ENCODE data around the gene ISYNA1. TPM values are rescaled to one million over a fixed set of nuclear protein-coding genes. Genes with fewer than 3 reads are reported as not detected.
A peak's percentile ranks its signal among the peaks of the same experiment; 100 is the strongest.

The ISYNA1 gene
- polyA plus RNA-seq, 3 donors from 2014 or later, result 29.7 to 32.2 (median 31.2) TPM

DNA sequence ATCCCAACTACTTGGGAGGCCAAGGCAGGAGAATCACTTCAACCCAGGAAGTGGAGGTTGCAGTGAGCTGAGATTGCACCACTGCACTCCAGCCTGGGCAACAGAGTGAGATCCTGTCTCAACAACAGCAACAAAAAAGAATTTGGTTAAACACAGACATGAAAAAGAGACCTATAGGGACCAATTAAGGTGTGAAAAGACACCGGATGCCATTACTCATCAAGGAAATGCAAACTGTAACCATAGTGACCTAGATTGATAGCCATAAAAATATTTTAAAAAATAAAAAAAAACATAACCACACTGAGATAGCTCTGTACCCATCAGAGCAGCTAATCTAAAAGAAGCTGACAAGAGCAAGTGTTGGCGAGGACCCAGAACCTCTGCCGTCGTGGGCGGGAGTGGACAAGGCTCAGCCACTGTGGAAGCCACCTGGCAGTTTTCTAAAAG lies 37.1 kb upstream of the ISYNA1 start:
- H3K27ac Mint-ChIP-seq, result peak overlapping the region; percentile 95 to 99 (median 98)
- no peaks in the 10 kb centered on the region for H3K36me3 Mint-ChIP-seq
- peaks cover 11 to 23% (median 11%) of the 10 kb centered on the region in 3 donors for H3K27me3 Mint-ChIP-seq (ENCODE audit: low read depth in 3 of 3)
- H3K9me3 Mint-ChIP-seq, result no peaks in the 10 kb centered on the region
- peak overlapping the region; percentile 68 to 85 (median 75) for H3K4me3 Mint-ChIP-seq
- peak; percentile 79 to 84 (median 82) for DNase-seq
- peaks cover 80 to 81% of the 10 kb centered on the region in 2 donors for H3K4me1 Mint-ChIP-seq

DNA sequence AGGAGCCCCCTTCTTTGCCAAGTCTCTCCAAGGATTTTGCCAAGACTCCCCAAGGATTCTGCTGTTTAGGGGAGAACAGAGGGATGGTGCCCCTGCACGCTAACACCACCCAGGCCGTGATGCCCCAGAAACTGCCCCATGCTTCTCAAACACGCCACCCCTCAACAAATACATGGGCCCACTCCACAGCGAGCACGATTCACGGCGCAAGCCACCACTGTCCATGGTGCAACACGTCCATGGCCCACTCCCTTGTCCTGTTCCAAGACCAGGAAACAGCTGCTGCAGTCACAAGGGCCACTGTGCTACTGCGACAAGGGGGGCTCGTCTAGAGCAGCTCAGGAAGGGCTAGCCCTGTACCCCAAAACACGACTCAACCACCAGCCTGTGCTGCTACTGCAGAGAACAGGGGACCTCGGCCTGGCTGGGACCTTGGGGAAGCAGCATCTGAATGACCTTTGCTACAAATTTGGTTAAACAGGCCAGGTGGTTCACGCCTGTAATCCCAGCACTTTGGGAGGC lies 36.5 kb upstream of the ISYNA1 start:
- DNase-seq, result no peak
- Mint-ChIP-seq H3K27ac (peak overlapping the region; percentile 95 to 99 (median 97)), H3K36me3 (no peaks in the 10 kb centered on the region), H3K27me3 (ENCODE audit: low read depth in 3 of 3) (peaks cover 9 to 23% (median 11%) of the 10 kb centered on the region in 3 donors), H3K9me3 (no peaks in the 10 kb centered on the region), H3K4me3 (peak overlapping the region; percentile 68 to 85 (median 75)), H3K4me1 (peaks cover 77 to 81% of the 10 kb centered on the region in 2 donors)

DNA sequence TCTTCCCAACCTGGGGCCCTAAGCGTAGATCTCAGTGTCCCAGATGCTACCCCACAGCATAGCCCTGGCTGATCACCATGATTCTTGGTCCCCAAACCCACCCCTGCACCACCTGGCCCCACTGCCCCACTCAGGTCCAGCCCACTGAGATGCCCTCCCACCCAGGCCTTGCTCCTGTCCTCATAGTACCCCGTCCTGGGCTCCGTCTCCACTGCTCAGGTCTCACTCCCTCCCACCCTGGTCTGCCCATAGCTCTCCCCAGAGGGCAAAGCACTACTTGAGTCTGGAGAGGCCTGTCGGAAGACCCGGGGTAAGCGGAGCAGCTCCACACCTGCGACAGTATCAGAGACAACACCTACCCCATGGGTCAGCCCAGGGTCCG lies 35.8 kb upstream of the ISYNA1 start:
- peaks cover 9 to 24% (median 9%) of the 10 kb centered on the region in 3 donors for H3K27me3 Mint-ChIP-seq (ENCODE audit: low read depth in 3 of 3)
- H3K4me3 Mint-ChIP-seq, result peak overlapping the region in 1 of 5 donors; percentile 30
- H3K4me1 Mint-ChIP-seq, result peaks cover 70 to 74% of the 10 kb centered on the region in 2 donors
- H3K36me3 Mint-ChIP-seq, result no peaks in the 10 kb centered on the region
- no peak for DNase-seq
- H3K27ac Mint-ChIP-seq, result peak overlapping the region; percentile 83 to 99 (median 96)
- H3K9me3 Mint-ChIP-seq, result no peaks in the 10 kb centered on the region

DNA sequence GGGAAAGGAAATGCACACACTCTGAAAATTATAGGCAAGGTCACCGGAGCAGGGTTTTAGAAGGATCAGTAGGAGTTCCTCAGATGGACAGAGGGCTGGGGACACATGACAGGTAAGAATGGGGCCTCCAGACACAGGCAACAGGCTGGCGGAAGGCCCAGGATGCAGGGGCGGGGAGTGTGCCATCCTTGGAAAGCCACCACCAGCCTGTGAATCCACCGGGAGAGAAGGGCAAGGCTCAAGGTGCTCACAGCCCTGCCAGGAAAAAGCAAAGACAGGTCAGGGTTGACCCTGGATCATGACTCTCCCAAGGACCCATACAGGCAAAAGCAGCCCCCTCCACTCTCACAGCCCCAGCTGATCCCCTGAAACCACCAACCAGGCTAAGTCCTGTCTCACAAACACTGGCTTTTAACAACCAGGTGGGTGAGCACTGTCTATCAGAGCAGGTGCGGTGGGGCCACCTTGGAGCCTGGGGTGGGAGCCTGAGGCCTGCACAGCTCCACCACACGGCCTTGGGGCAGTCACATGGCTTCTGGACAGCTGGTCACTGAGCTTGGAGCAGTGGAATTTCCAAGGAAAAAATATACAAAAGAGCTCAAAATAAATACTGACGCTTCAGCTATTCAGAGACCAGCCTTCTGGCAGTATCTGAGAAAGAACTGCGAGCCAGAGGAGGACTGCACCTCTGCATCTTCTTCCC lies 35.2 kb upstream of the ISYNA1 start:
- H3K4me1 Mint-ChIP-seq, result peaks cover 64 to 71% of the 10 kb centered on the region in 2 donors
- no peaks in the 10 kb centered on the region for H3K9me3 Mint-ChIP-seq
- peak overlapping the region; percentile 88 to 99 (median 96) for H3K27ac Mint-ChIP-seq
- H3K36me3 Mint-ChIP-seq, result no peaks in the 10 kb centered on the region
- no peak for DNase-seq
- H3K27me3 Mint-ChIP-seq (ENCODE audit: low read depth in 3 of 3), result peaks cover 9 to 25% (median 9%) of the 10 kb centered on the region in 3 donors
- peak overlapping the region in 1 of 5 donors; percentile 53 for H3K4me3 Mint-ChIP-seq

- H3K27me3 Mint-ChIP-seq (ENCODE audit: low read depth in 3 of 3), result peaks cover 7 to 14% (median 9%) of the 10 kb centered on the region in 3 donors
- no peak for DNase-seq
- no peak overlapping the region for H3K4me3 Mint-ChIP-seq
- peak overlapping the region in 4 of 6 donors; percentile 10 to 78 (median 51) for H3K27ac Mint-ChIP-seq
- no peaks in the 10 kb centered on the region for H3K36me3 Mint-ChIP-seq
- H3K9me3 Mint-ChIP-seq, result no peaks in the 10 kb centered on the region
- peaks cover 46 to 54% of the 10 kb centered on the region in 2 donors for H3K4me1 Mint-ChIP-seq
These were observed 32.9 kb upstream of the ISYNA1 start for GRCh38 chr19:18470787-18471186.

DNA sequence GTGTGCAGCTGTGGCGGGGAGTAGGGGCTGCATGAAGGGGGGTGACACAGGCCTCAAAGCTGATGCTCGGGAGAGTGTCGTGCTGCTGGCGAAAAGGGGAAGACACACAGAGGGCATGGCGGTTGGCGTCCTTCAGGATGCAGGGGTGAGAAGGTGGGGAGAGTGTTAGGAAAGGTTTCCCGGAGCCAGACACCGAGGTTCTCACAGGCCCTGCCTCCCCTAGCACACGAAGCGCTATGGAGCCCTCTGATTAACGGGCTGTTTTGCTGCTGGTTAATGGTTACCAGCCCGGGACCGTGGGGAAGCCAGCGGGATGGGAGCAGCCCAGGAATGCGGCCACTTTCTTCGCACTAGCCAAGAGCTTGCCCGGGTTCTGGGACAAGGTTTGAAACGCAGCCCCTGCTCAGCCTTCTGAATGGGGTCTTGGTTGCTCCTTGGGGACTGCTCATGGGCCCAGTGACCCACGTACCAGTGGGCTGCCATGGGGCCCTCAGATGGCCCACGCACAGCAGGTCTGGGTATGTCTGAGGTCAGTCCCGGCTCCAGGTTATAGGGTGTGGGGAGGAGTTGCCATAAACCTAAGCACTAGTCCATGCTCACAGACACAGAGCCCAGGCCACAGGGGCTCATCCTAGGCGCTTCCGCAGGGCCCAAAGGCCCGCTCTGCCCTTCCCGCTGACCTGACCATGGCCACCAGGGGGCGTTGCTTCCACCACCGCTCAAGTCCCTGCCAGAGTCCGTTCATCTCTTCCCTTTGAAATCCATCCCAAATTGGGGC lies 31.3 kb upstream of the ISYNA1 start:
- Mint-ChIP-seq H3K4me1 (peaks cover 42 to 43% of the 10 kb centered on the region in 2 donors), H3K4me3 (no peak overlapping the region)

GRCh38 chr19:18468517-18468916 lies 30.6 kb upstream of the ISYNA1 start:
- H3K4me1 Mint-ChIP-seq, result peaks cover 35 to 37% of the 10 kb centered on the region in 2 donors
- DNase-seq, result no peak
- H3K27ac Mint-ChIP-seq, result peak overlapping the region in 3 of 6 donors; percentile 9 to 87 (median 69)
- peaks cover 0 to 4% (median 3%) of the 10 kb centered on the region in 3 donors for H3K36me3 Mint-ChIP-seq
- H3K9me3 Mint-ChIP-seq, result no peaks in the 10 kb centered on the region
- H3K4me3 Mint-ChIP-seq, result no peak overlapping the region
- H3K27me3 Mint-ChIP-seq (ENCODE audit: low read depth in 3 of 3), result peaks cover 2 to 6% (median 4%) of the 10 kb centered on the region in 3 donors

More for the DNA sequence above, 31.3 kb upstream of the ISYNA1 start:
- peak; percentile 53 to 57 (median 57) for DNase-seq
- H3K27ac Mint-ChIP-seq, result peak overlapping the region; percentile 4 to 76 (median 50)
- H3K36me3 Mint-ChIP-seq, result peaks cover 0 to 4% (median 2%) of the 10 kb centered on the region in 3 donors
- H3K9me3 Mint-ChIP-seq, result no peaks in the 10 kb centered on the region
- H3K27me3 Mint-ChIP-seq (ENCODE audit: low read depth in 3 of 3), result peaks cover 2 to 8% (median 4%) of the 10 kb centered on the region in 3 donors

GRCh38 chr19:18467978-18468377 lies 30.0 kb upstream of the ISYNA1 start:
- Mint-ChIP-seq H3K36me3 (peaks cover 0 to 4% (median 3%) of the 10 kb centered on the region in 3 donors), H3K27me3 (ENCODE audit: low read depth in 3 of 3) (peaks cover 4 to 6% (median 5%) of the 10 kb centered on the region in 3 donors), H3K4me3 (no peak overlapping the region), H3K27ac (peak overlapping the region in 5 of 6 donors; percentile 3 to 87 (median 13)), H3K4me1 (peaks cover 29 to 32% of the 10 kb centered on the region in 2 donors), H3K9me3 (no peaks in the 10 kb centered on the region)
- no peak for DNase-seq

DNA sequence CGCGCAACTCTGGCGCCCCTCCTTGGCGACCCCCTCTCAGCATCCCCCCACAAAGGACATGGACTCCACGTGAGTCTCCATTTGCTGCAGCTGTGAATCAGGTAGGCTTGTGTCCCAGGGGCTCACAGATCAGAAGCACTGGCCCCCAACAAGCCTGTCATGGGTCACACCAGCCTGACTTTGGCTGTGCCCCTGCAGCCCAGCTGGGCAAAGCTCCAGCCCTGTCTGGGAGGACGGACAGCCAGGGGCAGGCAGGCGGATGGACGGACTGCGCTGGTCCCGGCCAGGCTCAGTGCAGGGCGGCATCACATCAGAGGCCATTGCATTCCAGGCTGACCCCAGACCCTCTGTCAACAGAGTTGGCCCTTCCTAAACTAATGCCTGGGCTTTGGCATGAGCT lies 28.4 kb upstream of the ISYNA1 start:
- Mint-ChIP-seq H3K27ac (peak overlapping the region in 1 of 6 donors; percentile 64), H3K4me3 (no peak overlapping the region), H3K4me1 (peaks cover 27 to 30% of the 10 kb centered on the region in 2 donors), H3K9me3 (no peaks in the 10 kb centered on the region), H3K27me3 (ENCODE audit: low read depth in 3 of 3) (peaks cover 4 to 7% (median 6%) of the 10 kb centered on the region in 3 donors), H3K36me3 (peaks cover 0 to 12% (median 3%) of the 10 kb centered on the region in 3 donors)
- no peak for DNase-seq

DNA sequence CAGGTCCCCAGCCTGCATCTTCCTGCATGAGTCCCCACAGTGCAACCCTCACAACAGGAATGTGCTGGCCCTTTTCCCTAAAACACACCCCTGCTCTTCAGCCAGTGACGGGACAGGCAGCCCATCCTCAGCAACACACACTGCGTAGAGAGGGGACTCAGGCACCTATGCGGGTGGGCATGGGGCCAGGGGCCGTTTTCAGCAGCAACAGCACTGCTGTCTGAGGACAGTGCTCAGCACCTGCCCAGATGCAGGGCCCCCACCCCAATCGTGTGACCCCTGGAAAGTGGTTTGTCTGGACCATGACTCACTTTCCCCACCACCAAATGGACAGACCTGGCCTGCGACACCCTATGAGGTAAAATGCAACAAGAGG lies 28.0 kb upstream of the ISYNA1 start:
- Mint-ChIP-seq H3K36me3 (peaks cover 0 to 13% (median 3%) of the 10 kb centered on the region in 3 donors), H3K4me3 (no peak overlapping the region), H3K4me1 (peaks cover 27 to 30% of the 10 kb centered on the region in 2 donors), H3K27ac (peak overlapping the region in 1 of 6 donors; percentile 64), H3K9me3 (no peaks in the 10 kb centered on the region), H3K27me3 (ENCODE audit: low read depth in 3 of 3) (peaks cover 4 to 7% (median 6%) of the 10 kb centered on the region in 3 donors)
- DNase-seq, result no peak

DNA sequence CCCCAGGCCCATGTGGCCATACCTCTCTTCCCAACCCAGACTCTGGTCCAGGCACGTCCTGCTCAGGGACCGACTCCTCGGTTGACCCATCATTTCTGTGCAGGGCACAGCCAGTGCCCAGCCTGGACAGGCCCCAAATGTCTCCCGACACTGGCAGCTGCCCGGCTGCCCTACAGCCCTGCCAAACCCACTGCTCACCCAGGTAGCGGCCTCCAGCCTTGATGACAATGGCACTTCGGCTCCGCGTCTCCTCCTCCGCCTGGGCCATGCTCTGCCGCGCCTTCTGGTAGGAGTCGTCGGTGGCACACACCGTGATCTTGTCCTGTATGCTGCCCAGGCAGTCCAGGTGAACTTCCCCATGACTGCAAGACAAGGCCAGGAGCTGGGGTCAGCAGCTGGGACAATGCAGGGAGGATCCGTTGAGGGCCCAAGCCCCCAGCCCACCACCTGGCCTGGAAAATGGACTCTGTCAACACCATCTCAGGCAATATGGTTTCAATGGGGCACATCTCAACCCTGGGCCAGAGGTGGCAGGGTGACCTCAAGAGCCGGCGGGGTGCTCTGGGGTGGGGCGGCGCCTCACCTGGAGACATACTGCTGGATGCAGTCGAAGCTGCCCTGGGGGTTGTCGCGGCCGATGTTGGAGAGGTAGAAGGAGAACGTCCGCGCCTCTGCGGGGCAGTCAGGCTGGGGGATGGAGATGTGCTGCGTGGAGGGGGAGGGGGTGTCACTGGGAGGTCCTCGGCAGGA lies 27.5 kb upstream of the ISYNA1 start:
- H3K27ac Mint-ChIP-seq, result peak overlapping the region in 2 of 6 donors; percentile 3 to 17
- H3K9me3 Mint-ChIP-seq, result no peaks in the 10 kb centered on the region
- H3K4me1 Mint-ChIP-seq, result peaks cover 23 to 28% of the 10 kb centered on the region in 2 donors
- H3K4me3 Mint-ChIP-seq, result no peak overlapping the region
- H3K36me3 Mint-ChIP-seq, result peaks cover 0 to 13% (median 3%) of the 10 kb centered on the region in 3 donors
- H3K27me3 Mint-ChIP-seq (ENCODE audit: low read depth in 3 of 3), result peaks cover 4 to 7% (median 7%) of the 10 kb centered on the region in 3 donors
- DNase-seq, result no peak

GRCh38 chr19:18464646-18465045 lies 26.7 kb upstream of the ISYNA1 start:
- no peak for DNase-seq
- H3K4me3 Mint-ChIP-seq, result no peak overlapping the region
- no peaks in the 10 kb centered on the region for H3K9me3 Mint-ChIP-seq
- peaks cover 4 to 6% (median 5%) of the 10 kb centered on the region in 3 donors for H3K27me3 Mint-ChIP-seq (ENCODE audit: low read depth in 3 of 3)
- H3K27ac Mint-ChIP-seq, result peak overlapping the region in 3 of 6 donors; percentile 43 to 60 (median 45)
- peaks cover 0 to 13% (median 3%) of the 10 kb centered on the region in 3 donors for H3K36me3 Mint-ChIP-seq
- H3K4me1 Mint-ChIP-seq, result peaks cover 16 to 22% of the 10 kb centered on the region in 2 donors

GRCh38 chr19:18461471-18461870 lies 23.5 kb upstream of the ISYNA1 start:
- peak overlapping the region in 2 of 6 donors; percentile 55 to 75 for H3K27ac Mint-ChIP-seq
- no peaks in the 10 kb centered on the region for H3K9me3 Mint-ChIP-seq
- H3K27me3 Mint-ChIP-seq (ENCODE audit: low read depth in 3 of 3), result peaks cover 1 to 5% (median 2%) of the 10 kb centered on the region in 3 donors

More at GRCh38 chr19:18461471-18461870, 23.5 kb upstream of the ISYNA1 start:
- H3K4me1 Mint-ChIP-seq, result peaks cover 6 to 17% of the 10 kb centered on the region in 2 donors
- no peak for DNase-seq
- peaks cover 0 to 13% (median 4%) of the 10 kb centered on the region in 3 donors for H3K36me3 Mint-ChIP-seq
- H3K4me3 Mint-ChIP-seq, result no peak overlapping the region

Data from immature natural killer cell (primary cell).